Activated CD4-positive, alpha-beta memory T cell treated with anti-CD3 and anti-CD28 coated beads, Interleukin-2, amount 10 ng/mL, durations not matched to agents 7 days and 5 days (primary cell): ENCODE measurements around the gene FGF21. TPM values are rescaled to one million over a fixed set of nuclear protein-coding genes. Genes with fewer than 3 reads are reported as not detected.

ENCODE experiments used
- CTCF ChIA-PET: fragments of 350-600 bp; sonication (Branson Sonifier 250); formaldehyde crosslinking; loops from one replicate; lab custom pipeline; 2021; ENCODE audit warnings: antibody characterized with exemption, inconsistent platforms; lab: Charles Lee
- POLR2A ChIA-PET: fragments of 350-600 bp; sonication (Branson Sonifier 250); formaldehyde crosslinking; loops from one replicate; lab custom pipeline; 2021; ENCODE audit warnings: antibody characterized with exemption; lab: Charles Lee
- DNase-seq: peaks from one replicate; pipeline ENCODE4 v3.0.0-alpha.2; 2020
- H3K27ac Mint-ChIP-seq: one replicate; pipeline ENCODE4 v1.8.0; 2021; ENCODE audit warnings: mild to moderate bottlenecking, mixed read lengths
- H3K27me3 Mint-ChIP-seq: one replicate; pipeline ENCODE4 v1.8.0; 2021; ENCODE audit warnings: mixed read lengths
- H3K36me3 Mint-ChIP-seq: one replicate; pipeline ENCODE4 v1.8.0; 2021; ENCODE audit warnings: low read depth, mixed read lengths
- H3K4me1 Mint-ChIP-seq: one replicate; pipeline ENCODE4 v1.8.0; 2021; ENCODE audit warnings: mixed read lengths
- H3K4me3 Mint-ChIP-seq: one replicate; pipeline ENCODE4 v1.8.0; 2021; ENCODE audit warnings: mild to moderate bottlenecking, mixed read lengths
- H3K9me3 Mint-ChIP-seq: one replicate; pipeline ENCODE4 v1.8.0; 2021; ENCODE audit warnings: mixed read lengths
- total RNA-seq, 2 experiments: library from RNA; stranded (reverse); gene quantifications; one replicate each; pipeline ENCODE4 v1.2.3, GENCODE V29; 2021

FGF21 gene
- total RNA-seq, 2 experiments from 2014 or later: not detected

GRCh38 chr19:48805452-48805851, 50.1 kb downstream of the FGF21 start:
- Mint-ChIP-seq H3K4me1 (peaks cover 22% of the 10 kb centered on the region), H3K36me3 (no peaks in the 10 kb centered on the region), H3K4me3 (no peak overlapping the region), H3K27ac (no peak overlapping the region), H3K9me3 (no peaks in the 10 kb centered on the region), H3K27me3 (no peaks in the 10 kb centered on the region)
- no peak for DNase-seq
- ChIA-PET CTCF (interaction anchor here (2.8 kb wide), 1 partner anchor 11 kb away, joined by 20 read pairs; no protein-coding TSS in a partner anchor), POLR2A (no interaction called here)

GRCh38 chr19:48806518-48806817, 51.1 kb downstream of the FGF21 start:
- DNase-seq: peak; percentile 62
- no peak overlapping the region for H3K27ac Mint-ChIP-seq

GRCh38 chr19:48806818-48807589, 51.7 kb downstream of the FGF21 start:
- H3K4me3 Mint-ChIP-seq: no peak overlapping the region
- H3K9me3 Mint-ChIP-seq: no peaks in the 10 kb centered on the region
- DNase-seq: no peak
- H3K4me1 Mint-ChIP-seq: peaks cover 25% of the 10 kb centered on the region
- ChIA-PET CTCF (interaction anchor here (0.5 to 2.8 kb wide), 7 partner anchors 12 to 164 kb away, joined by 3 to 20 read pairs (median 4); partner anchors contain the start of gene HSD17B14), POLR2A (interaction anchor here (0.7 to 1.0 kb wide), 3 partner anchors 11 to 126 kb away, joined by 3 read pairs; partner anchors contain the start of gene DHDH)
- H3K36me3 Mint-ChIP-seq: no peaks in the 10 kb centered on the region
- H3K27me3 Mint-ChIP-seq: no peaks in the 10 kb centered on the region
- H3K27ac Mint-ChIP-seq: no peak overlapping the region

More at GRCh38 chr19:48806518-48806817, 51.1 kb downstream of the FGF21 start:
- Mint-ChIP-seq H3K4me3 (no peak overlapping the region), H3K9me3 (no peaks in the 10 kb centered on the region), H3K36me3 (no peaks in the 10 kb centered on the region), H3K4me1 (peaks cover 25% of the 10 kb centered on the region), H3K27me3 (no peaks in the 10 kb centered on the region)
- POLR2A ChIA-PET: interaction anchor here (0.7 to 1.0 kb wide), 3 partner anchors 10 to 127 kb away, joined by 3 read pairs; partner anchors contain the start of gene DHDH
- CTCF ChIA-PET: interaction anchor here (0.5 to 2.8 kb wide), 7 partner anchors 12 to 164 kb away, joined by 3 to 20 read pairs (median 4); partner anchors contain the start of gene HSD17B14

- ChIA-PET CTCF (interaction anchor here (1.1 to 2.8 kb wide), 4 partner anchors 13 to 35 kb away, joined by 3 to 20 read pairs (median 6); no protein-coding TSS in a partner anchor), POLR2A (no interaction called here)
- no peaks in the 10 kb centered on the region for H3K9me3 Mint-ChIP-seq
- DNase-seq: no peak
- peaks cover 31% of the 10 kb centered on the region for H3K4me1 Mint-ChIP-seq
- no peak overlapping the region for H3K27ac Mint-ChIP-seq
- no peaks in the 10 kb centered on the region for H3K27me3 Mint-ChIP-seq
- no peaks in the 10 kb centered on the region for H3K36me3 Mint-ChIP-seq
- no peak overlapping the region for H3K4me3 Mint-ChIP-seq
Observed at GRCh38 chr19:48807590-48808308, 52.4 kb downstream of the FGF21 start.

Other genes with a start within 250 kb of the FGF21 start
- gene LMTK3, start 243.7 kb upstream of the FGF21 start, total RNA-seq: 1 to 10 TPM; 3.8 to 5.4 TPM
- not detected for gene SULT2B1, start 203.4 kb upstream of the FGF21 start, total RNA-seq
- gene SPACA4, start 148.8 kb upstream of the FGF21 start, total RNA-seq: not detected
- gene FAM83E, start 140.4 kb upstream of the FGF21 start, total RNA-seq: 1 to 10 TPM; 1.3 to 2.6 TPM
- 1,000 to 10,000 TPM; 1,511 to 1,528 TPM for gene RPL18, start 136.3 kb upstream of the FGF21 start, total RNA-seq
- 10 to 100 TPM; 27.7 to 29.5 TPM for gene SPHK2, start 136.0 kb upstream of the FGF21 start, total RNA-seq
- 10 to 100 TPM; 18.7 to 19.1 TPM for gene DBP, start 118.1 kb upstream of the FGF21 start, total RNA-seq
- gene CA11, start 109.3 kb upstream of the FGF21 start, total RNA-seq: 1 to 10 TPM; 3.9 to 4.5 TPM
- 1 to 10 TPM in 1 of 2 experiments, under 1 TPM in 1; 0.68 to 1.1 TPM for gene NTN5, start 82.5 kb upstream of the FGF21 start, total RNA-seq
- not detected for gene FUT2, start 59.6 kb upstream of the FGF21 start, total RNA-seq
- gene MAMSTR, start 35.8 kb upstream of the FGF21 start, total RNA-seq: 1 to 10 TPM in 1 of 2 experiments, under 1 TPM in 1; 0.88 to 1.2 TPM
- gene RASIP1, start 14.9 kb upstream of the FGF21 start, total RNA-seq: under 1 TPM; 0.05 to 0.15 TPM
- gene IZUMO1, start 8.6 kb upstream of the FGF21 start, total RNA-seq: not detected
- under 1 TPM; 0.28 to 0.45 TPM for gene FUT1, start 2.9 kb upstream of the FGF21 start, total RNA-seq
- 10 to 100 TPM; 39.8 TPM for gene BCAT2, start 55.5 kb downstream of the FGF21 start, total RNA-seq
- under 1 TPM; 0.50 to 0.63 TPM for gene HSD17B14, start 81.0 kb downstream of the FGF21 start, total RNA-seq
- 1 to 10 TPM; 4.5 to 5.5 TPM for gene PLEKHA4, start 113.1 kb downstream of the FGF21 start, total RNA-seq
- gene PPP1R15A, start 116.9 kb downstream of the FGF21 start, total RNA-seq: 10 to 100 TPM; 77.2 to 81.4 TPM
- under 1 TPM in 1 of 2 experiments, not detected in 1; 0.13 TPM for gene TULP2, start 143.2 kb downstream of the FGF21 start, total RNA-seq
- gene NUCB1, start 144.8 kb downstream of the FGF21 start, total RNA-seq: 100 to 1,000 TPM; 287 to 300 TPM
- 1 to 10 TPM; 1.6 to 2.9 TPM for gene DHDH, start 178.2 kb downstream of the FGF21 start, total RNA-seq
- 100 to 1,000 TPM; 255 to 258 TPM for gene BAX, start 199.4 kb downstream of the FGF21 start, total RNA-seq
- gene FTL, start 209.8 kb downstream of the FGF21 start, total RNA-seq: 1,000 to 10,000 TPM; 1,110 to 1,123 TPM
- gene GYS1, start 237.8 kb downstream of the FGF21 start, total RNA-seq: 10 to 100 TPM; 55.1 to 56.3 TPM
- 10 to 100 TPM; 74.7 to 80.1 TPM for gene RUVBL2, start 238.4 kb downstream of the FGF21 start, total RNA-seq